ENCODE data around the gene ZCCHC2.

DNA sequence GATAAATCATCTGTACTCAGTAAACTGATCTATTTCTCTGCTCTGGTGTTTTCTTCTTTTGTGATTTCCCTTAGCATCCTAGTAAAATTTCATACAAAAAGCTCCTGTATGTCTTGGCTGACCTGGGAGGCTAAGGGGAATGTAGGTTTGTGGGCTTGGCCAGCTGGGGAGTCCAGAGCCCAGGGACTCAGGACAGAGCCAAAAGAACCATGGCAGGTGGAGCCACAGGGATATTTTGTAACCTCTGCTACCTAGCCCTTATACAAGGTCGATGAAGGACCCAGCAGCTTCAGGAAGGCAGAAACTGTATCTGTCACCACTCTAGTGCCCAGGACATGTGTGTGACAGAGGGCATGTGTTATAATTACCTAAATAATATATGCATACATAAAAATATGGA lies 22.7 kb upstream of the ZCCHC2 start:
- TF ChIP-seq, protein P1, sequence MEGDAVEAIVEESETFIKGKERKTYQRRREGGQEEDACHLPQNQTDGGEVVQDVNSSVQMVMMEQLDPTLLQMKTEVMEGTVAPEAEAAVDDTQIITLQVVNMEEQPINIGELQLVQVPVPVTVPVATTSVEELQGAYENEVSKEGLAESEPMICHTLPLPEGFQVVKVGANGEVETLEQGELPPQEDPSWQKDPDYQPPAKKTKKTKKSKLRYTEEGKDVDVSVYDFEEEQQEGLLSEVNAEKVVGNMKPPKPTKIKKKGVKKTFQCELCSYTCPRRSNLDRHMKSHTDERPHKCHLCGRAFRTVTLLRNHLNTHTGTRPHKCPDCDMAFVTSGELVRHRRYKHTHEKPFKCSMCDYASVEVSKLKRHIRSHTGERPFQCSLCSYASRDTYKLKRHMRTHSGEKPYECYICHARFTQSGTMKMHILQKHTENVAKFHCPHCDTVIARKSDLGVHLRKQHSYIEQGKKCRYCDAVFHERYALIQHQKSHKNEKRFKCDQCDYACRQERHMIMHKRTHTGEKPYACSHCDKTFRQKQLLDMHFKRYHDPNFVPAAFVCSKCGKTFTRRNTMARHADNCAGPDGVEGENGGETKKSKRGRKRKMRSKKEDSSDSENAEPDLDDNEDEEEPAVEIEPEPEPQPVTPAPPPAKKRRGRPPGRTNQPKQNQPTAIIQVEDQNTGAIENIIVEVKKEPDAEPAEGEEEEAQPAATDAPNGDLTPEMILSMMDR (IDR thresholded peaks at IDR 0.05), result no peak
- TF ChIP-seq POLR2AphosphoS5 (IDR thresholded peaks at IDR 0.05), result no peak

Measured in sigmoid colon (tissue), 4 donors.